ENCODE data around the gene ROMO1.
A peak's percentile ranks its signal among the peaks of the same experiment; 100 is the strongest.
"Not testable (repeated sequence)": the region's sequence is repeated elsewhere in the genome, so short reads cannot be mapped to it uniquely, and the experiment has no call there.

Gene ROMO1

GRCh38 chr20:35731862-35732643 lies 32.8 kb downstream of the ROMO1 start:
- no peak for DNase-seq

DNA sequence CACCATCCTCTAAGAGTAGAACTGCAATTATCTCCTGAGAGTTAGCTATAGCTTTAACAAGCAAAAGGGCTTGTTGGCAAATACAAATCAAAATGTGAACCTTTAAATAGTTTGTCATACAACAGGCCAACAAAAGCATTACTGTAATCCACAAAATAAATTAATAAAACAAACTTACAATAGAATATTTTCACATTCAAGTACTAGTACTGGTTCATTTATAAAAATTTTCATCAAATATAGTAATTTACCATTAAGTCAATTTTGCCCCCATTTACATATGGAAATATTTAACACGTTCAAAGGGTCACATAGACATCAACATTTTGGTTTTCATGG lies 33.4 kb downstream of the ROMO1 start:
- DNase-seq, result no peak

- no peak for DNase-seq
Measured at GRCh38 chr20:35734374-35734773, 35.2 kb downstream of the ROMO1 start.

DNA sequence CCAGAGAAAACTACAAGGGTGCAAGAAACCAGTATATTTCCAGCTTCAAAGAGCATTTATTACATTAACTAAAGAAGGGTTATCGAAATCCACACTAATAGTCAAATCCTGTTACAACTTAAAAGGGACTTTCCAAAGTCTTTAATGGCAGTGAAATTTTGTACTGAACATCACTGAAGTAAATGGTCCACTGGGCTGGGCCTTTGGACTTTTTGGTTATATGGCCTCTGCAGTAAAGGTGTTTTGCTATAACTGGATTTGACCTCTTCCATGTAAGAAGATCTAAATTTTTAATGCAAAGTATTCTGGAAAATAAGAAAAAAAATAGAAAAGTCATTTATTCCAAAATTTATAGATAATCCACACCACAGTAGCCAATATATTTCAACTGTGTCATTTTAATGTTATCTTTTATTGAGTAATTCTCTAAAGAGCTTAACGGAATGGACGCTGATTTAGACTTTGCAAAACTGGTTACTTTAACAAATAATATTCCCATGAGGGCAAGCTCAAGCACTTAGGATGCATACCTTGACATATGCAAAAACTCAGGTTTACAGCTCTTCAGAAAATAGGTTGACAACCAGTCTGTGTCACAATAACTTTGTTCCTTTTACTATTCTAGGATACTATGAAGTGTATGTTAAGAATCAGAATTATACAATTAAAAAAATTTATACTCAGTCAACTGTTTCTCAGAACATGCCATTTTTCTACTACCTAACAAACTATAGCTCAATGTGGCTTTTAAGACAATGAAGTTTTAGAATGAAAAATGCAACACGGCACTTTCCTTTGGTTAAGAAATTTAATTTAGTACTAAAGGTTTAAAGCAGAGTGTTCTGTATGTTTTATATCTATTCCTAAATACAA lies 35.8 kb downstream of the ROMO1 start:
- DNase-seq, result no peak

DNA sequence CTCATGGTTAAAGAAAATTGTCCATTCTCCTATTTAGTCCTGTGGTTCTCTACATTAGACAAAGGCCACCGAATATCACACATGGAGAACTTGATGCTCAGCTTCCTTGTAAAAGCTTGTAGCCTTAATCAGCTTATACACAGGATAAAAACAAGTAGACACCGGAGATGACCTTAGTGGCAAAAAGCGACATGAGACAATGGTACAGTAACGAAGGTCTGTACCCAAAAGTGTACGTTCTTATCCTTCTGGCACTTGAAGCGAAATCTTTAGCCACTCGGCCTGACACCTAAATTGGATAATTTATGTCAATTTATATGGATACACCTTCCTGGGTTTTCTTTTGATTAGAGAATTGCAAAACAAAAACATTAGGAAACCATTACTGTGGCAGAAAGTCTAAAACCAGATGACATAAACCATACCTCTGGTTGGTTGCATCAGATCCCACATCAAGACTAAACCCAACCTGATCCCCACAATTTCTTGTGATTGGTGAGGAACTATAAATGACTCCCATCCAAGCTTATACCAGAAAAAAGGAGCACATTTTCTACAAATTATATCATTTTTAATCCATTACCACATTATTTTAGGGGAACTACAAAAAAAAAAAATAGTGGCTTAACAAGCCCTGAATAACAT lies 36.7 kb downstream of the ROMO1 start:
- DNase-seq, result no peak

- no peak for DNase-seq
Measured at GRCh38 chr20:35737865-35738333, 38.7 kb downstream of the ROMO1 start.

GRCh38 chr20:35738410-35739179 lies 39.4 kb downstream of the ROMO1 start:
- no peak for DNase-seq

- no peak for DNase-seq
Measured at GRCh38 chr20:35739294-35740163, 40.3 kb downstream of the ROMO1 start.

DNA sequence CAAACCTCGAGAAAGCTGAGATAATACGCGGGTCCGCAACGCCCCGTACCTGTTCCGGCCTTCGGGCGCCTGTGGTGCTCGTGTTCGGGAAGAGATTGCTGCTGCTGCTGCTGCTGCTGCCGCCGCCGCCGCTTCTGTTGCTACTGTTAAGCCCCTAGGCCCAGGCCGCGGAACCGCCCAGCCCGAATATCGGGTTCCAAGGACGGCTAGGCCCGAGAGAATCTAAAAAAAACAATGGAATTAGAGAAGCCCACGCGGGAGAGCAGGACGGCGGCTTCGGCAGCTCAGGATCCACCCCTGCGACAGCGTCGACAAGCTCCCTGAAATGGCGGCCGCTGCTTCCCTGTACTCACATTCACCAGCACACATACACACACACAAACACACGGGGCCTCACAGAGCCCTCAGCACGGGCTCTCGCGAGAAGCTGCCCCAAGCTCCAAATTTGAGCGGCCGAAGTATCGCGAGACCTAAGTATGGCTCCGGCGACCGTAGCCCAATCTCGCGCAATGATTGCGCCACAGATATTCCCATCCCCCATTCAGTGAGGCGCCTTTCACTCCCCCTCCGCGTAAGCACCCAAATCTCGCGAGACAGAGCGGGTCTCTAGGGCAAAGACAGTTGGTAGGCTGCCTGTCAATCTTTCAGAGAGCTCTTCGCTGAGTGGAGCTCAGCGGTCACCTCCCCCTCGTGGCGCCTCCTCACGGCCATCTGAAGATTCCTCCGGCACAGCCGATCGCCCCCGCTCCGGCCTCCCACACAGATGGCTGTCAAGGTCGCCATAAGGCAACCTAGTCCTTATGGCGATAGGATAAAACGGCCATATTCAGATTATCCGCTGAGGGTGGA lies 42.9 kb downstream of the ROMO1 start, which contains the start of gene RBM39:
Gene RBM39, minus strand, starts transcription at position 369 of the 849 bp plus-strand sequence. CDS start 1,386 bp downstream, outside the sequence.
- DNase-seq, result peak; percentile 99

DNA sequence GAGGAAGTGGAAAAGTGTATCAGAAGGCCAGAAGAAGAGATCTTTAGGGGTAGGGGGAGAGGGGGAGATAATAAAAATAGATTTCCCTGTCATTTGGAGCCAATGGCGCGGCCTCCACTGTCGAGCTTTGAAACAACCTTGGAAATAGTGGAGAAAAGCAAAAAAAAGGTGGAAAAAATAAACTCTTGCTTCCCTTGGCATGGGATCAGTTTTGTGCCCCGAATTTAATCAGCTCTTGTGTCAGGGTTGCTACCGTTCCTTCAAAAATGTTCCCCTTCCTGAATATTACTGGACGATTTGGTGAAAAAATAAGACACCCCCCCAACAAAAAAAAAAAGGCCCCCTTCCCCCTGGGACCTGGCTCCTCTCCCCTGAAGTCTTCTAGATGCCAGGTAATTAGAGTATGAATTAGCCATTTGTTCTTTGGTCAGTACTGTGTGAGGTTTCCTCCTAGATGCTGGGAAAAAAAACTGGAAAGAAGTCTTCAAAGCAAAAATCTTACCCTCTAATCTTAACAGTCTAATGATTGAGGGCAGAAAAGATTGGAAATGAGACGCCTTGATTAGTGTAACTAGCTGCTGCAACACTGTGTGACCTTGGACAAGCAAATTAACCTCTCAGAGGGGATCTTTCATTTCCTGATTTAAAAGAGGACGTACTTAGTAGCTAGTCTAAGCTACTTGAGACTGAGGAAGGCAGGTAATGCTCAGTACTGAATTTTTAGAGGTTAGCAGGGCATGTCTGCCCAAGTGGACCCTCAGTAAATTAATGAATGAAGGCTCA lies 43.7 kb downstream of the ROMO1 start:
- no peak for DNase-seq

- no peak for DNase-seq
Measured at GRCh38 chr20:35743693-35744491, 44.7 kb downstream of the ROMO1 start.

DNA sequence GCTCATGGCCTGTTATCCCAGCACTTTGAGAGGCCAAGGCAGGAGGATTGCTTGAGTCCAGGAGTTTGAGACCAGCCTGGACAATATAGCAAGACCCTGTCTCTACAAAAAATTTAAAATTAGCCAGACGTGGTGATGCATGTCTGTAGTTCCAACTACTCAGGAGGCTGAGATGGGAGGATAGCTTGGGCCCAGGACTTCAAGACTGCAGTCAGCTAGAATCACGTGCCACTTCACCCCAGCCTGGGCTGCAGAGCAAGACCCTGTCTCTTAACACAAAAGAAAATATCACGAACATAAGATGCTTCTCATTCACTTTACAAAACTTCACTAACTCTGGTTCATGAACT lies 45.3 kb downstream of the ROMO1 start:
- DNase-seq, result not testable (repeated sequence)
